HG03469 (cell line): ENCODE measurements around the gene BHLHE23.
"Not testable (repeated sequence)": the region's sequence is repeated elsewhere in the genome, so short reads cannot be mapped to it uniquely, and the experiment has no call there.

Experiments used
- ATAC-seq: cut with Tn5 transposase; IDR thresholded peaks from one replicate; pipeline ENCODE4 v1.9.1; 2021; ENCODE audit warnings: mild to moderate bottlenecking, moderate library complexity, moderate number of reproducible peaks; ENCODE audit not compliant: unreplicated experiment

BHLHE23 gene

GRCh38 chr20:62962891-62963613 is 43.7 kb downstream of the BHLHE23 start:
- ATAC-seq, result no peak

GRCh38 chr20:62962221-62962879 is 44.4 kb downstream of the BHLHE23 start:
- no peak for ATAC-seq

- no peak for ATAC-seq
These were observed 45.0 kb downstream of the BHLHE23 start for GRCh38 chr20:62961799-62962198.

- no peak for ATAC-seq
These were observed 45.4 kb downstream of the BHLHE23 start for GRCh38 chr20:62961310-62961783.

- ATAC-seq, result not testable (repeated sequence)
These were observed 46.1 kb downstream of the BHLHE23 start for GRCh38 chr20:62960446-62961309.

- ATAC-seq, result no peak
These were observed 46.7 kb downstream of the BHLHE23 start for GRCh38 chr20:62959998-62960436.

GRCh38 chr20:62959101-62959971 is 47.4 kb downstream of the BHLHE23 start:
- ATAC-seq, result no peak

- no peak for ATAC-seq
These were observed 48.2 kb downstream of the BHLHE23 start for GRCh38 chr20:62958388-62959100.

- no peak for ATAC-seq
These were observed 49.3 kb downstream of the BHLHE23 start for GRCh38 chr20:62957136-62958117.

- ATAC-seq, result no peak
These were observed 50.2 kb downstream of the BHLHE23 start for GRCh38 chr20:62956387-62957135.
